ENCODE results near the gene SDR9C7. TPM values are rescaled to one million over a fixed set of nuclear protein-coding genes. Genes with fewer than 3 reads are reported as not detected.

Gene SDR9C7
- total RNA-seq, 1 experiment from 2014 or later = not detected

- no peaks in the 10 kb centered on the region for H3K9me3 ChIP-seq (ENCODE audit: control insufficient read depth in 1 of 2, insufficient read depth in 1 of 2, low read depth in 1 of 2, low read length in 2 of 2)
- H2AFZ ChIP-seq (ENCODE audit: low read depth, low read length, poor library complexity, severe bottlenecking) = no peak overlapping the region
- no peak for TF ChIP-seq EGR1 (IDR thresholded peaks at IDR 0.05; ENCODE audit: low read depth)
- TF ChIP-seq, protein P1, sequence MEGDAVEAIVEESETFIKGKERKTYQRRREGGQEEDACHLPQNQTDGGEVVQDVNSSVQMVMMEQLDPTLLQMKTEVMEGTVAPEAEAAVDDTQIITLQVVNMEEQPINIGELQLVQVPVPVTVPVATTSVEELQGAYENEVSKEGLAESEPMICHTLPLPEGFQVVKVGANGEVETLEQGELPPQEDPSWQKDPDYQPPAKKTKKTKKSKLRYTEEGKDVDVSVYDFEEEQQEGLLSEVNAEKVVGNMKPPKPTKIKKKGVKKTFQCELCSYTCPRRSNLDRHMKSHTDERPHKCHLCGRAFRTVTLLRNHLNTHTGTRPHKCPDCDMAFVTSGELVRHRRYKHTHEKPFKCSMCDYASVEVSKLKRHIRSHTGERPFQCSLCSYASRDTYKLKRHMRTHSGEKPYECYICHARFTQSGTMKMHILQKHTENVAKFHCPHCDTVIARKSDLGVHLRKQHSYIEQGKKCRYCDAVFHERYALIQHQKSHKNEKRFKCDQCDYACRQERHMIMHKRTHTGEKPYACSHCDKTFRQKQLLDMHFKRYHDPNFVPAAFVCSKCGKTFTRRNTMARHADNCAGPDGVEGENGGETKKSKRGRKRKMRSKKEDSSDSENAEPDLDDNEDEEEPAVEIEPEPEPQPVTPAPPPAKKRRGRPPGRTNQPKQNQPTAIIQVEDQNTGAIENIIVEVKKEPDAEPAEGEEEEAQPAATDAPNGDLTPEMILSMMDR (IDR thresholded peaks at IDR 0.05 in 2 of 3, conservative IDR thresholded peaks at IDR 0.05 in 1 of 3; ENCODE audit: borderline replicate concordance in 1 of 3, insufficient read depth in 1 of 3, low read depth in 2 of 3, low read length in 2 of 3) = no peak
- TF ChIP-seq RAD21 (IDR thresholded peaks at IDR 0.05; ENCODE audit: low read depth) = no peak
- no peak for TF ChIP-seq ELF1 (IDR thresholded peaks at IDR 0.05; ENCODE audit: borderline replicate concordance, low read depth)
- TF ChIP-seq JUND (IDR thresholded peaks at IDR 0.05) = no peak
- no peak for TF ChIP-seq SP1 (IDR thresholded peaks at IDR 0.05; ENCODE audit: low read depth)
- TF ChIP-seq YY1 (IDR thresholded peaks at IDR 0.05; ENCODE audit: extremely low read depth, insufficient replicate concordance, low read depth, low read length) = no peak
- TF ChIP-seq ATF3 (IDR thresholded peaks at IDR 0.05) = no peak
- TF ChIP-seq POLR2A (IDR thresholded peaks at IDR 0.05; ENCODE audit: borderline replicate concordance, extremely low read depth, insufficient read depth, insufficient read length) = no peak
- TF ChIP-seq ZFX (IDR thresholded peaks at IDR 0.05) = no peak
- TF ChIP-seq, protein P2, sequence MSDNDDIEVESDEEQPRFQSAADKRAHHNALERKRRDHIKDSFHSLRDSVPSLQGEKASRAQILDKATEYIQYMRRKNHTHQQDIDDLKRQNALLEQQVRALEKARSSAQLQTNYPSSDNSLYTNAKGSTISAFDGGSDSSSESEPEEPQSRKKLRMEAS (IDR thresholded peaks at IDR 0.05) = no peak
- no peak for TF ChIP-seq EZH2 (IDR thresholded peaks at IDR 0.05)
- TF ChIP-seq SIN3A (IDR thresholded peaks at IDR 0.05; ENCODE audit: low read depth) = no peak
- TF ChIP-seq CBX3 (IDR thresholded peaks at IDR 0.05; ENCODE audit: low read depth) = no peak
- TF ChIP-seq SRF (IDR thresholded peaks at IDR 0.05; ENCODE audit: low read depth) = no peak
- TF ChIP-seq POLR2AphosphoS5 (IDR thresholded peaks at IDR 0.05; ENCODE audit: low read depth, low read length) = no peak
- TF ChIP-seq, protein P3, sequence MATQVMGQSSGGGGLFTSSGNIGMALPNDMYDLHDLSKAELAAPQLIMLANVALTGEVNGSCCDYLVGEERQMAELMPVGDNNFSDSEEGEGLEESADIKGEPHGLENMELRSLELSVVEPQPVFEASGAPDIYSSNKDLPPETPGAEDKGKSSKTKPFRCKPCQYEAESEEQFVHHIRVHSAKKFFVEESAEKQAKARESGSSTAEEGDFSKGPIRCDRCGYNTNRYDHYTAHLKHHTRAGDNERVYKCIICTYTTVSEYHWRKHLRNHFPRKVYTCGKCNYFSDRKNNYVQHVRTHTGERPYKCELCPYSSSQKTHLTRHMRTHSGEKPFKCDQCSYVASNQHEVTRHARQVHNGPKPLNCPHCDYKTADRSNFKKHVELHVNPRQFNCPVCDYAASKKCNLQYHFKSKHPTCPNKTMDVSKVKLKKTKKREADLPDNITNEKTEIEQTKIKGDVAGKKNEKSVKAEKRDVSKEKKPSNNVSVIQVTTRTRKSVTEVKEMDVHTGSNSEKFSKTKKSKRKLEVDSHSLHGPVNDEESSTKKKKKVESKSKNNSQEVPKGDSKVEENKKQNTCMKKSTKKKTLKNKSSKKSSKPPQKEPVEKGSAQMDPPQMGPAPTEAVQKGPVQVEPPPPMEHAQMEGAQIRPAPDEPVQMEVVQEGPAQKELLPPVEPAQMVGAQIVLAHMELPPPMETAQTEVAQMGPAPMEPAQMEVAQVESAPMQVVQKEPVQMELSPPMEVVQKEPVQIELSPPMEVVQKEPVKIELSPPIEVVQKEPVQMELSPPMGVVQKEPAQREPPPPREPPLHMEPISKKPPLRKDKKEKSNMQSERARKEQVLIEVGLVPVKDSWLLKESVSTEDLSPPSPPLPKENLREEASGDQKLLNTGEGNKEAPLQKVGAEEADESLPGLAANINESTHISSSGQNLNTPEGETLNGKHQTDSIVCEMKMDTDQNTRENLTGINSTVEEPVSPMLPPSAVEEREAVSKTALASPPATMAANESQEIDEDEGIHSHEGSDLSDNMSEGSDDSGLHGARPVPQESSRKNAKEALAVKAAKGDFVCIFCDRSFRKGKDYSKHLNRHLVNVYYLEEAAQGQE (IDR thresholded peaks at IDR 0.05; ENCODE audit: low read depth) = no peak
- no peaks in the 10 kb centered on the region for H4K20me1 ChIP-seq (ENCODE audit: insufficient read depth)
- H3K27ac ChIP-seq (ENCODE audit: low read depth, low read length) = no peak overlapping the region
- ChIA-PET POLR2A (no interaction called here), CTCF (no interaction called here), RAD21 (ENCODE audit: low non-redundant PET in 1 of 2, low total read pairs in 2 of 2, uncharacterized antibody in 2 of 2, unreplicated experiment in 2 of 2) (no interaction called here)
- intact Hi-C loops (cut with micrococcal nuclease) = no loop called here
- H3K36me3 ChIP-seq (ENCODE audit: control insufficient read depth in 1 of 2, insufficient read depth in 2 of 2, low read length in 2 of 2) = no peaks in the 10 kb centered on the region
- H3K9me2 ChIP-seq (ENCODE audit: insufficient read depth) = no peaks in the 10 kb centered on the region
- H3K79me2 ChIP-seq (ENCODE audit: insufficient read depth, low read length) = no peaks in the 10 kb centered on the region
- H3K4me1 ChIP-seq (ENCODE audit: control insufficient read depth in 1 of 2, insufficient read depth in 2 of 2, low read length in 2 of 2) = no peaks in the 10 kb centered on the region
- DNase-seq (ENCODE audit: low read depth, low spot score) (no peak), ATAC-seq (no peak)
- H3K4me2 ChIP-seq (ENCODE audit: low read length) = no peak overlapping the region
- H3K27me3 ChIP-seq (ENCODE audit: insufficient read depth, low read length) = no peaks in the 10 kb centered on the region
- BruUV-seq (replicated peaks) = no TSS peak
- no peak overlapping the region for H3K4me3 ChIP-seq (replicated peaks in 1 of 2; ENCODE audit: low read depth in 1 of 2, low read length in 2 of 2)
- H3K9ac ChIP-seq (ENCODE audit: low read length) = no peak overlapping the region
These were observed 56.8 kb downstream of the SDR9C7 start for GRCh38 chr12:56877195-56878009.
